GM12892 (cell line): ENCODE measurements around the gene NACC1.

ENCODE experiments used
- POLR2A ChIP-seq: IDR thresholded peaks from 2 replicates; pipeline ENCODE4 v1.6.1; 2011; ENCODE audit warnings: low read depth, low read length, control low read depth
- POLR2AphosphoS5 ChIP-seq: IDR thresholded peaks from 2 replicates; pipeline ENCODE4 v1.6.1; 2011; ENCODE audit warnings: low read depth, low read length, control low read depth

DNA sequence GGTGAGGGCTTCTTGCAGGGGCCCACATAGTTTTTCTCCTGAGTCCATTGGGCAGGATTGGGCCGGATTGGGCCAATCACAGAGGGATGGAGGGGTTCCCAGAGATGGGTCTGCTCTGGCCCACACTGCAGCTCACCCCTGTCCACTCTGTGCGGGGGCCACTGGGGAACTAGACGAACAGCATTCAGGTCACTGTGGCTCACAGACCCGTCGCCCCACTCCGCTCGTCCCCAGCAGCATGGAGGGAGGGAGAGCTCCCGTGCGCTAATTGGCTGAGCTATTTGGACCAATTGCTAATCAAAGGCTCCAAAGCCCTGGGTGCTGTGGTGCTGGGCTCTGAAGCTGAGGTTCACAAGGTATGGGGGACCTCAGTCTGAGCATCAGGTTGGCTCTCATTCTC lies 11.3 kb downstream of the NACC1 start:
- TF ChIP-seq POLR2AphosphoS5 = no peak
- no peak for TF ChIP-seq POLR2A
